SH-SY5Y (cell line): ENCODE data around the gene C6orf58.

ENCODE experiments used
- GATA2 ChIP-seq: IDR thresholded peaks from 2 replicates; pipeline ENCODE4 v1.6.1; 2011; ENCODE audit warnings: mild to moderate bottlenecking, low read depth, low read length
- GATA3 ChIP-seq: IDR thresholded peaks from 2 replicates; pipeline ENCODE4 v1.6.1; 2011; ENCODE audit warnings: low read depth, mild to moderate bottlenecking, low read length, moderate library complexity

The C6orf58 gene

GRCh38 chr6:127576874-127577273, at the start of gene C6orf58:
TSS of gene C6orf58 (plus strand) at chr6:127577174. CDS start at chr6:127577186, 12 bp downstream.
- TF ChIP-seq GATA2 (no peak), GATA3 (no peak)

- TF ChIP-seq GATA2 (no peak), GATA3 (no peak)
Measured at GRCh38 chr6:127533011-127533410, 44.0 kb upstream of the C6orf58 start.

GRCh38 chr6:127533736-127534135, 43.2 kb upstream of the C6orf58 start:
- TF ChIP-seq GATA3 (no peak), GATA2 (no peak)

- no peak for TF ChIP-seq GATA2
- TF ChIP-seq GATA3: no peak
Measured at GRCh38 chr6:127538750-127539264, 38.2 kb upstream of the C6orf58 start.

GRCh38 chr6:127539272-127539671, 37.7 kb upstream of the C6orf58 start:
- TF ChIP-seq GATA2: no peak
- TF ChIP-seq GATA3: no peak

GRCh38 chr6:127547215-127547614, 29.8 kb upstream of the C6orf58 start:
- TF ChIP-seq GATA2 (no peak), GATA3 (no peak)

- TF ChIP-seq GATA2 (no peak), GATA3 (no peak)
Measured at GRCh38 chr6:127547904-127548649, 28.9 kb upstream of the C6orf58 start.

GRCh38 chr6:127550403-127550802, 26.6 kb upstream of the C6orf58 start:
- TF ChIP-seq GATA2 (no peak), GATA3 (no peak)

GRCh38 chr6:127554435-127555006, 22.5 kb upstream of the C6orf58 start:
- no peak for TF ChIP-seq GATA2
- no peak for TF ChIP-seq GATA3

GRCh38 chr6:127561660-127562059, 15.3 kb upstream of the C6orf58 start:
- TF ChIP-seq GATA2 (no peak), GATA3 (no peak)

GRCh38 chr6:127564761-127565160, 12.2 kb upstream of the C6orf58 start:
- no peak for TF ChIP-seq GATA2
- no peak for TF ChIP-seq GATA3

GRCh38 chr6:127566119-127566518, 10.9 kb upstream of the C6orf58 start:
- TF ChIP-seq GATA3 (no peak), GATA2 (no peak)

GRCh38 chr6:127566651-127567050, 10.3 kb upstream of the C6orf58 start:
- TF ChIP-seq GATA2 (no peak), GATA3 (no peak)

GRCh38 chr6:127567476-127567875, 9.5 kb upstream of the C6orf58 start:
- TF ChIP-seq GATA2 (no peak), GATA3 (no peak)

GRCh38 chr6:127570739-127571389, 6.1 kb upstream of the C6orf58 start:
- TF ChIP-seq GATA2 (no peak), GATA3 (no peak)

- TF ChIP-seq GATA2: no peak
- no peak for TF ChIP-seq GATA3
Measured at GRCh38 chr6:127578900-127579299, 1.9 kb downstream of the C6orf58 start.
